ENCODE measurements around the gene AEBP2.

GRCh38 chr12:19496219-19496878 is 57.1 kb downstream of the AEBP2 start:
- TF ChIP-seq CTCF (conservative IDR thresholded peaks at IDR 0.05) (no peak), EZH2 (IDR thresholded peaks at IDR 0.05; ENCODE audit: low read depth) (no peak)
